Stomach (tissue), 9 donors: ENCODE measurements around the gene FOXO3. TPM values are rescaled to one million over a fixed set of nuclear protein-coding genes. Genes with fewer than 3 reads are reported as not detected.

Experiments
- DNase-seq, 2 donors: peaks; one replicate each; pipeline versions ENCODE4 v3.0.0 to v3.0.0-alpha.2; 2013 to 2019
- H3K27ac ChIP-seq, 5 donors: fragments of 200-600 bp in 4 of 5; sonication (generic) in 4 of 5; one replicate each; pipeline ENCODE4 v1.5.1; 2013 to 2019; ENCODE audit warnings: mild to moderate bottlenecking in 1 of 5, moderate library complexity in 1 of 5
- H3K27me3 ChIP-seq, 3 donors: fragments of 200-600 bp; sonication (generic); one replicate each; pipeline ENCODE4 v1.5.1; 2017 to 2019; ENCODE audit warnings: mixed run types in 1 of 3
- H3K36me3 ChIP-seq, 4 donors: fragments of 200-600 bp; sonication (generic); 1 replicate in 3 of 4; 2 replicates in 1 of 4; pipeline ENCODE4 v1.5.1; 2016 to 2019
- H3K4me1 ChIP-seq, 4 donors: fragments of 200-600 bp; sonication (generic); one replicate each; pipeline ENCODE4 v1.5.1; 2016 to 2019
- H3K4me3 ChIP-seq, 4 donors: fragments of 200-600 bp; sonication (generic) in 3 of 4; one replicate each; pipeline ENCODE4 v1.5.1; 2016 to 2019; ENCODE audit warnings: mild to moderate bottlenecking in 1 of 4
- H3K9me3 ChIP-seq, 4 donors: fragments of 200-600 bp; sonication (generic); one replicate each; pipeline ENCODE4 v1.5.1; 2016 to 2019
- CTCF ChIP-seq, 7 experiments: fragments of 450-650 bp in 4 of 7; fragments of 200-600 bp in 3 of 7; sonication (generic) in 3 of 7; IDR thresholded peaks; one replicate each; pipeline ENCODE4 v1.5.1; 2016 to 2019; ENCODE audit warnings: antibody characterized with exemption in 7 of 7, control low read depth in 2 of 7, mild to moderate bottlenecking in 1 of 7
- EP300 ChIP-seq: sonication (generic); formaldehyde crosslinking; IDR thresholded peaks from one replicate; pipeline ENCODE4 v1.6.1; 2017; ENCODE audit warnings: antibody characterized with exemption
- POLR2A ChIP-seq, 4 donors: fragments of 450-650 bp; IDR thresholded peaks; one replicate each; pipeline ENCODE4 v1.6.1; 2016; ENCODE audit warnings: antibody characterized with exemption in 4 of 4, control low read depth in 2 of 4, mild to moderate bottlenecking in 1 of 4, moderate library complexity in 1 of 4
- POLR2AphosphoS5 ChIP-seq, 3 donors: sonication (generic); formaldehyde crosslinking; IDR thresholded peaks; one replicate each; pipeline ENCODE4 v1.6.1; 2016; ENCODE audit warnings: antibody characterized with exemption in 3 of 3
- WGBS, 5 donors: extraction: QIAGEN DNeasy Blood & Tissue Kit in 3 of 5; methylation state at CpG; one replicate each; pipeline versions ENCODE4 v1.1.5 to v1.1.7; 2013 to 2018; 5-methylcytosine and 5-hydroxymethylcytosine counted together
- intact Hi-C: fragments of 100-400 bp; cut with DNase I; formaldehyde crosslinking; loops from one replicate; pipeline ENCODE4 v1.15.1; 2023; ENCODE audit warnings: low total_unique reads
- polyA plus RNA-seq, 3 donors: library from polyadenylated mRNA; stranded (reverse); fragments of 200-250 nt; gene quantifications; one replicate each; pipeline ENCODE4 v1.2.3, GENCODE V29; 2013
- total RNA-seq, 5 donors: library from RNA; depleted of rRNA; stranded (reverse); fragments of >200 nt; gene quantifications; one replicate each; pipeline versions ENCODE4 v1.1.0 to v1.2.3, GENCODE V29; 2014 to 2016
- donor health status: healthy with polysubstance abuse.
- donor health status: Bipolar disorder and iron deficiency.
- donor health status: healthy.

FOXO3 gene
- total and polyA plus RNA-seq, 8 donors = 13.0 to 89.8 (median 42.1) TPM

- intact Hi-C loops = no loop called here
- H3K9me3 ChIP-seq = peaks cover 0 to 7% (median 0%) of the 10 kb centered on the region in 4 donors
- H3K4me3 ChIP-seq = no peak overlapping the region
- H3K4me1 ChIP-seq = peaks cover 30 to 84% (median 55%) of the 10 kb centered on the region in 4 donors
- H3K27ac ChIP-seq = no peak overlapping the region
- peaks cover 0 to 6% (median 0%) of the 10 kb centered on the region in 4 donors for H3K36me3 ChIP-seq
- no peak for TF ChIP-seq POLR2AphosphoS5 (IDR thresholded peaks at IDR 0.05)
- no peak for TF ChIP-seq CTCF (IDR thresholded peaks at IDR 0.05)
- TF ChIP-seq EP300 = no peak
- no peak for TF ChIP-seq POLR2A (IDR thresholded peaks at IDR 0.05)
- H3K27me3 ChIP-seq = no peaks in the 10 kb centered on the region
- DNase-seq = no peak
Measured at GRCh38 chr6:108612852-108613251, 52.1 kb downstream of the FOXO3 start.

GRCh38 chr6:108616544-108616943 is 55.8 kb downstream of the FOXO3 start:
- 81 to 93% (median 90%) methylated on average over 3 of the region's 3 CpGs for WGBS, 5 donors
- peaks cover 24 to 84% (median 56%) of the 10 kb centered on the region in 4 donors for H3K4me1 ChIP-seq
- H3K27me3 ChIP-seq = no peaks in the 10 kb centered on the region
- H3K4me3 ChIP-seq = no peak overlapping the region
- intact Hi-C loops = no loop called here
- TF ChIP-seq CTCF (IDR thresholded peaks at IDR 0.05) (no peak), POLR2AphosphoS5 (IDR thresholded peaks at IDR 0.05) (no peak), EP300 (no peak), POLR2A (IDR thresholded peaks at IDR 0.05) (no peak)
- peaks cover 0 to 12% (median 0%) of the 10 kb centered on the region in 4 donors for H3K36me3 ChIP-seq
- H3K27ac ChIP-seq = no peak overlapping the region
- no peak for DNase-seq
- H3K9me3 ChIP-seq = peaks cover 0 to 7% (median 0%) of the 10 kb centered on the region in 4 donors

- TF ChIP-seq POLR2AphosphoS5 (IDR thresholded peaks at IDR 0.05) (no peak), CTCF (IDR thresholded peaks at IDR 0.05) (no peak), EP300 (no peak), POLR2A (IDR thresholded peaks at IDR 0.05) (no peak)
- no peak overlapping the region for H3K27ac ChIP-seq
- H3K27me3 ChIP-seq = no peaks in the 10 kb centered on the region
- no peak overlapping the region for H3K4me3 ChIP-seq
- no peak for DNase-seq
- H3K4me1 ChIP-seq = peaks cover 28 to 85% (median 57%) of the 10 kb centered on the region in 4 donors
- intact Hi-C loops = no loop called here
- peaks cover 0 to 12% (median 0%) of the 10 kb centered on the region in 4 donors for H3K36me3 ChIP-seq
- H3K9me3 ChIP-seq = peaks cover 0 to 7% (median 0%) of the 10 kb centered on the region in 4 donors
Measured at GRCh38 chr6:108616973-108617372, 56.3 kb downstream of the FOXO3 start.

GRCh38 chr6:108618623-108619152 is 58.0 kb downstream of the FOXO3 start:
- no peaks in the 10 kb centered on the region for H3K9me3 ChIP-seq
- peak overlapping the region in 1 of 5 donors; percentile 28 for H3K27ac ChIP-seq
- no peaks in the 10 kb centered on the region for H3K27me3 ChIP-seq
- no peak for DNase-seq
- H3K4me1 ChIP-seq = peaks cover 42 to 96% (median 71%) of the 10 kb centered on the region in 4 donors
- H3K36me3 ChIP-seq = peaks cover 0 to 6% (median 0%) of the 10 kb centered on the region in 4 donors
- WGBS, 5 donors = 66 to 79% (median 76%) methylated on average over 3 of the region's 3 CpGs
- no peak overlapping the region for H3K4me3 ChIP-seq
- intact Hi-C loops = no loop called here
- no peak for TF ChIP-seq POLR2A (IDR thresholded peaks at IDR 0.05)
- no peak for TF ChIP-seq POLR2AphosphoS5 (IDR thresholded peaks at IDR 0.05)
- no peak for TF ChIP-seq CTCF (IDR thresholded peaks at IDR 0.05)
- no peak for TF ChIP-seq EP300
